H9 (cell line): ENCODE measurements around the gene GRID1. TPM values are rescaled to one million over a fixed set of nuclear protein-coding genes. Genes with fewer than 3 reads are reported as not detected.

ENCODE experiments used
- DNase-seq: peaks from one replicate; pipeline ENCODE4 v3.0.0-alpha.2; 2017
- H2AFZ ChIP-seq: one replicate; pipeline ENCODE4 v1.6.1; 2013; ENCODE audit warnings: mild to moderate bottlenecking, low read length, control low read depth, moderate library complexity
- H2AK5ac ChIP-seq: 2 replicates; pipeline ENCODE4 v1.6.1; 2013; ENCODE audit warnings: low read length, control low read depth, mixed read lengths; ENCODE audit not compliant: insufficient read length
- H2BK120ac ChIP-seq: one replicate; pipeline ENCODE4 v1.6.1; 2013; ENCODE audit warnings: low read depth, mild to moderate bottlenecking, low read length, control low read depth, inconsistent platforms; ENCODE audit not compliant: poor library complexity, severe bottlenecking
- H2BK12ac ChIP-seq: 2 replicates; pipeline ENCODE4 v1.6.1; 2013; ENCODE audit warnings: low read length, control low read depth, mixed read lengths, low read depth; ENCODE audit not compliant: insufficient read length
- H2BK15ac ChIP-seq: 2 replicates; pipeline ENCODE4 v1.6.1; 2013; ENCODE audit warnings: low read depth, low read length, control low read depth
- H2BK20ac ChIP-seq: one replicate; pipeline ENCODE4 v1.6.1; 2013; ENCODE audit warnings: low read depth, mild to moderate bottlenecking, low read length, control low read depth, inconsistent platforms; ENCODE audit not compliant: poor library complexity, severe bottlenecking
- H2BK5ac ChIP-seq: 2 replicates; pipeline ENCODE4 v1.6.1; 2013; ENCODE audit warnings: low read length, control low read depth, mixed read lengths; ENCODE audit not compliant: insufficient read length
- H3K14ac ChIP-seq: 2 replicates; pipeline ENCODE4 v1.6.1; 2013; ENCODE audit warnings: low read length, control low read depth; ENCODE audit not compliant: insufficient read depth
- H3K18ac ChIP-seq: 2 replicates; pipeline ENCODE4 v1.6.1; 2013; ENCODE audit warnings: low read depth, mild to moderate bottlenecking, mixed read lengths, low read length, control low read depth; ENCODE audit not compliant: insufficient read length
- H3K23ac ChIP-seq: 2 replicates; pipeline ENCODE4 v1.6.1; 2013; ENCODE audit warnings: low read length, control low read depth, mixed read lengths, low read depth; ENCODE audit not compliant: insufficient read length
- H3K23me2 ChIP-seq: 2 replicates; pipeline ENCODE4 v1.6.1; 2013; ENCODE audit warnings: low read depth, mild to moderate bottlenecking, mixed read lengths, low read length, control low read depth; ENCODE audit not compliant: insufficient read length, poor library complexity, severe bottlenecking
- H3K27ac ChIP-seq: 2 replicates; pipeline ENCODE4 v1.5.1; 2013; ENCODE audit warnings: low read length, control low read depth, mixed read lengths, low read depth; ENCODE audit not compliant: insufficient read length
- H3K27me3 ChIP-seq: 2 replicates; pipeline ENCODE4 v1.6.1; 2013; ENCODE audit warnings: low read length, control low read depth, inconsistent platforms; ENCODE audit not compliant: insufficient read depth
- H3K4ac ChIP-seq: 2 replicates; pipeline ENCODE4 v1.6.1; 2013; ENCODE audit warnings: low read depth, mild to moderate bottlenecking, control low read depth, inconsistent platforms, low read length, moderate library complexity
- H3K4me1 ChIP-seq: 2 replicates; pipeline ENCODE4 v1.6.1; 2013; ENCODE audit warnings: low read length, control low read depth, inconsistent platforms; ENCODE audit not compliant: insufficient read depth
- H3K4me2 ChIP-seq: 2 replicates; pipeline ENCODE4 v1.6.1; 2013; ENCODE audit warnings: low read length, control low read depth, mixed read lengths; ENCODE audit not compliant: insufficient read length, insufficient read depth
- H3K56ac ChIP-seq: 2 replicates; pipeline ENCODE4 v1.6.1; 2013; ENCODE audit warnings: low read depth, mild to moderate bottlenecking, mixed read lengths, low read length, control low read depth; ENCODE audit not compliant: insufficient read length
- H3K79me1 ChIP-seq: 2 replicates; pipeline ENCODE4 v1.6.1; 2013; ENCODE audit warnings: low read depth, mild to moderate bottlenecking, moderate library complexity, low read length, control low read depth, inconsistent platforms; ENCODE audit not compliant: insufficient read depth, poor library complexity, severe bottlenecking
- H3K79me2 ChIP-seq: 2 replicates; pipeline ENCODE4 v1.6.1; 2013; ENCODE audit warnings: low read length, control low read depth, inconsistent platforms; ENCODE audit not compliant: insufficient read depth
- H3K9ac ChIP-seq: 2 replicates; pipeline ENCODE4 v1.6.1; 2013; ENCODE audit warnings: low read length, control low read depth, mixed read lengths; ENCODE audit not compliant: insufficient read length; ENCODE audit errors: extremely low read depth
- H3K9me3 ChIP-seq: one replicate; pipeline ENCODE4 v1.6.1; 2013; ENCODE audit warnings: low read depth, low read length, inconsistent platforms; ENCODE audit not compliant: control insufficient read depth
- H3T11ph ChIP-seq: one replicate; pipeline ENCODE4 v1.6.1; 2013; ENCODE audit warnings: mild to moderate bottlenecking, low read length, control low read depth, inconsistent platforms
- H4K20me1 ChIP-seq: one replicate; pipeline ENCODE4 v1.6.1; 2013; ENCODE audit not compliant: control insufficient read depth, insufficient read length, insufficient read depth
- H4K5ac ChIP-seq: 2 replicates; pipeline ENCODE4 v1.6.1; 2013; ENCODE audit warnings: low read depth, mild to moderate bottlenecking, mixed read lengths, low read length, control low read depth; ENCODE audit not compliant: insufficient read length
- H4K8ac ChIP-seq: replicated peaks from 2 replicates; pipeline ENCODE4 v1.6.1; 2013; ENCODE audit warnings: low read length, control low read depth, mixed read lengths, low read depth; ENCODE audit not compliant: insufficient read length
- H4K91ac ChIP-seq: 2 replicates; pipeline ENCODE4 v1.6.1; 2013; ENCODE audit warnings: low read depth, mild to moderate bottlenecking, moderate library complexity, mixed read lengths, low read length, control low read depth; ENCODE audit not compliant: insufficient read length
- H3K27ac Mint-ChIP-seq, 3 experiments: 2 replicates in 2 of 3; 3 replicates in 1 of 3; pipeline ENCODE4 v1.8.0; 2020 to 2021; ENCODE audit warnings: mixed read lengths in 3 of 3, mild to moderate bottlenecking in 1 of 3, moderate library complexity in 1 of 3
- H3K27me3 Mint-ChIP-seq: 2 replicates; pipeline ENCODE4 v1.8.0; 2021; ENCODE audit warnings: low read depth, mild to moderate bottlenecking, moderate library complexity, mixed read lengths
- H3K36me3 Mint-ChIP-seq, 3 experiments: 2 replicates in 2 of 3; 3 replicates in 1 of 3; pipeline ENCODE4 v1.8.0; 2020 to 2021; ENCODE audit warnings: low read depth in 3 of 3, mixed read lengths in 3 of 3; ENCODE audit not compliant: insufficient read depth in 1 of 3
- H3K4me1 Mint-ChIP-seq, 2 experiments: 2 replicates each; pipeline ENCODE4 v1.8.0; 2020; ENCODE audit warnings: mixed read lengths in 2 of 2
- H3K4me3 Mint-ChIP-seq, 2 experiments: 2 replicates in 1 of 2; 3 replicates in 1 of 2; pipeline ENCODE4 v1.8.0; 2020 to 2021; ENCODE audit warnings: mild to moderate bottlenecking in 2 of 2, mixed read lengths in 2 of 2, moderate library complexity in 1 of 2
- H3K9me3 Mint-ChIP-seq, 2 experiments: 2 replicates in 1 of 2; 3 replicates in 1 of 2; pipeline ENCODE4 v1.8.0; 2020; ENCODE audit warnings: mild to moderate bottlenecking in 2 of 2, mixed read lengths in 2 of 2, moderate library complexity in 1 of 2
- WGBS: extraction: QIAGEN DNeasy Blood & Tissue Kit; methylation state at CpG from one replicate; pipeline ENCODE4 v1.1.7; 2013; ENCODE audit warnings: missing lambda C conversion rate, low lambda C conversion rate, mixed read lengths; ENCODE audit not compliant: insufficient read length; ENCODE audit errors: extremely low coverage; 5-methylcytosine and 5-hydroxymethylcytosine counted together
- total RNA-seq: library from RNA; stranded (reverse); gene quantifications from 2 replicates; pipeline ENCODE4 v1.2.1, GENCODE V29; 2021
- TF ChIP-seq, protein P1 (sequence below): fragments of 200-600 bp; sonication (generic); conservative IDR thresholded peaks from 3 replicates; pipeline ENCODE4 v1.8.0; 2021; ENCODE audit warnings: antibody characterized with exemption, mild to moderate bottlenecking

The GRID1 gene
- total RNA-seq, 1 experiment from 2014 or later: 0.35 TPM

DNA sequence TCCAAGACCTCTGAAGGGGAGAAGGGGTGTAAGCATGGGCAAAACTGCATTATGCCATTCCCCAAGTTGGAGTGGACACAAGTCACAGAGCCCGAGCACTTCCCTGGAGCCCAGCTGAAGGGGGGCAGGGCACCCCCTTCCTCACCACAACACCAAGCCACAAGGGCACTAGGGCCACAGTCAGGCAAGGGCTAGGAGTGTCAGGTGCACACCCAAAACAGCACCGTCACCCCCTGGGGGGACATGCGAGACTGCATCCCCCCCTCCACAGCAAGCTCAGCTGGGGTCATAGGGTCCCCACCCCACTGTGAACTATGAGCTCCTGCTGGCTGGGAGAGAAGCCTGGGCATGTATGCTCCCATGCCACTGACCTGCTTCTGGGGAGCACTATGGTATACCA lies 143.9 kb downstream of the GRID1 start:
- Histone ChIP-seq H2BK15ac (no peak overlapping the region), H3T11ph (no peak overlapping the region), H3K4ac (no peak overlapping the region), H4K91ac (no peak overlapping the region), H4K20me1 (no peaks in the 10 kb centered on the region), H3K4me1 (no peaks in the 10 kb centered on the region), H3K9me3 (no peaks in the 10 kb centered on the region), H2BK5ac (no peak overlapping the region), H3K27ac (no peak overlapping the region), H3K23ac (no peak overlapping the region), H3K79me1 (no peaks in the 10 kb centered on the region), H2BK12ac (no peak overlapping the region), H2AFZ (no peak overlapping the region), H3K18ac (no peak overlapping the region), H3K23me2 (no peaks in the 10 kb centered on the region), H2BK120ac (no peak overlapping the region), H3K79me2 (no peaks in the 10 kb centered on the region), H3K56ac (no peak overlapping the region), H3K14ac (no peak overlapping the region; the same call in 1 of the 2 replicates), H3K4me2 (no peak overlapping the region), H2BK20ac (no peak overlapping the region), H3K27me3 (no peaks in the 10 kb centered on the region), H3K9ac (no peak overlapping the region), H2AK5ac (no peak overlapping the region), H4K8ac (no peak overlapping the region), H4K5ac (no peak overlapping the region)
- Mint-ChIP-seq H3K36me3 (no peaks in the 10 kb centered on the region; a peak in 1 of 7 replicates), H3K27ac (no peak overlapping the region), H3K4me1 (peaks cover 19 to 20% of the 10 kb centered on the region in 2 experiments), H3K27me3 (no peaks in the 10 kb centered on the region; the same call in 1 of the 2 replicates), H3K9me3 (no peaks in the 10 kb centered on the region), H3K4me3 (no peak overlapping the region; a peak in 1 of 5 replicates)
- TF ChIP-seq, protein P1, sequence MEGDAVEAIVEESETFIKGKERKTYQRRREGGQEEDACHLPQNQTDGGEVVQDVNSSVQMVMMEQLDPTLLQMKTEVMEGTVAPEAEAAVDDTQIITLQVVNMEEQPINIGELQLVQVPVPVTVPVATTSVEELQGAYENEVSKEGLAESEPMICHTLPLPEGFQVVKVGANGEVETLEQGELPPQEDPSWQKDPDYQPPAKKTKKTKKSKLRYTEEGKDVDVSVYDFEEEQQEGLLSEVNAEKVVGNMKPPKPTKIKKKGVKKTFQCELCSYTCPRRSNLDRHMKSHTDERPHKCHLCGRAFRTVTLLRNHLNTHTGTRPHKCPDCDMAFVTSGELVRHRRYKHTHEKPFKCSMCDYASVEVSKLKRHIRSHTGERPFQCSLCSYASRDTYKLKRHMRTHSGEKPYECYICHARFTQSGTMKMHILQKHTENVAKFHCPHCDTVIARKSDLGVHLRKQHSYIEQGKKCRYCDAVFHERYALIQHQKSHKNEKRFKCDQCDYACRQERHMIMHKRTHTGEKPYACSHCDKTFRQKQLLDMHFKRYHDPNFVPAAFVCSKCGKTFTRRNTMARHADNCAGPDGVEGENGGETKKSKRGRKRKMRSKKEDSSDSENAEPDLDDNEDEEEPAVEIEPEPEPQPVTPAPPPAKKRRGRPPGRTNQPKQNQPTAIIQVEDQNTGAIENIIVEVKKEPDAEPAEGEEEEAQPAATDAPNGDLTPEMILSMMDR: no peak
- no CpG with 5 or more reads among the region's 3 CpGs for WGBS
- no peak for DNase-seq
